ENCODE results near the gene PARD3B. TPM values are rescaled to one million over a fixed set of nuclear protein-coding genes. Genes with fewer than 3 reads are reported as not detected.

PARD3B gene
- total and polyA plus RNA-seq, 2 of the 8 experiments (the other 6 are each of a cell fraction or from before 2014, with no cell fraction given): 1.2 to 5.7 TPM

GRCh38 chr2:205495819-205496218, 950.5 kb downstream of the PARD3B start:
- Histone ChIP-seq H3K27ac (ENCODE audit: low read depth, low read length) (no peak overlapping the region), H2BK12ac (ENCODE audit: low read depth, low read length) (no peak overlapping the region), H2BK5ac (ENCODE audit: low read depth, low read length) (no peak overlapping the region), H2BK120ac (replicated peaks; ENCODE audit: low read depth, low read length) (no peak overlapping the region), H4K5ac (ENCODE audit: insufficient read length, low read depth, low read length) (no peak overlapping the region), H3K4me1 (replicated peaks in 1 of 4; ENCODE audit: control insufficient read depth in 3 of 4, insufficient read depth in 4 of 4, low read length in 3 of 4) (no peaks in the 10 kb centered on the region; a peak in 1 of 7 replicates), H3K23ac (ENCODE audit: insufficient read length) (no peak overlapping the region), H2BK20ac (ENCODE audit: low read length) (no peak overlapping the region), H3K9me3 (ENCODE audit: insufficient read depth in 2 of 2, low read depth in 1 of 2, low read length in 1 of 2) (peaks cover 0 to 4% of the 10 kb centered on the region in 2 experiments; a peak in 1 of 4 replicates), H3K56ac (replicated peaks; ENCODE audit: insufficient read length, low read depth, low read length) (no peak overlapping the region), H3K18ac (ENCODE audit: extremely low read depth, low read length) (no peak overlapping the region), H3K36me3 (ENCODE audit: control insufficient read depth in 2 of 4, insufficient read depth in 4 of 4, low read length in 3 of 4) (no peaks in the 10 kb centered on the region; a peak in 1 of 8 replicates), H3K79me1 (ENCODE audit: low read depth, low read length) (no peaks in the 10 kb centered on the region), H3K79me2 (ENCODE audit: control insufficient read depth in 1 of 2, insufficient read depth in 2 of 2, low read length in 2 of 2) (no peaks in the 10 kb centered on the region), H2AK5ac (ENCODE audit: low read depth, low read length) (no peak overlapping the region), H3K4ac (replicated peaks; ENCODE audit: insufficient read length, low read depth, low read length) (no peak overlapping the region), H4K8ac (ENCODE audit: extremely low read depth, insufficient read depth, low read length) (no peak overlapping the region), H4K20me1 (replicated peaks in 1 of 2; ENCODE audit: control insufficient read depth in 1 of 2, insufficient read depth in 2 of 2, low read length in 2 of 2) (peaks cover 0 to 1% of the 10 kb centered on the region in 2 experiments), H3K9ac (replicated peaks in 1 of 4; ENCODE audit: extremely low read depth in 1 of 4, low read depth in 3 of 4, low read length in 3 of 4) (no peak overlapping the region), H4K91ac (replicated peaks; ENCODE audit: insufficient read length, low read length) (no peak overlapping the region), H3K4me3 (ENCODE audit: extremely low read depth in 1 of 4, insufficient read depth in 2 of 4, low read depth in 3 of 4, low read length in 4 of 4) (no peak overlapping the region), H2AFZ (ENCODE audit: low read length) (no peak overlapping the region), H2BK15ac (ENCODE audit: low read length) (no peak overlapping the region), H3K4me2 (ENCODE audit: insufficient read depth in 1 of 2, low read depth in 2 of 2, low read length in 2 of 2) (no peak overlapping the region), H3K27me3 (replicated peaks in 1 of 4; ENCODE audit: control insufficient read depth in 3 of 4, extremely low read depth in 1 of 4, insufficient read depth in 3 of 4, low read length in 3 of 4) (no peaks in the 10 kb centered on the region), H3K23me2 (ENCODE audit: low read depth, low read length) (no peaks in the 10 kb centered on the region), H3K14ac (ENCODE audit: insufficient read length) (no peak overlapping the region)
- ChIA-PET POLR2A (ENCODE audit: partially characterized antibody) (interaction anchor here (0.7 kb wide), 1 partner anchor 40 kb away, joined by 3 read pairs; no protein-coding TSS in a partner anchor), CTCF (ENCODE audit: partially characterized antibody) (interaction anchor here (0.6 to 1.7 kb wide), 3 partner anchors 14 to 20 kb away, joined by 3 to 5 read pairs (median 3); no protein-coding TSS in a partner anchor)
- 0 out of 2 replicates have a peak, but pooled peaks have one; percentile 29 for TF ChIP-seq JUND (IDR thresholded peaks at IDR 0.05; ENCODE audit: low read length)
- no peak for TF ChIP-seq SIN3A (conservative IDR thresholded peaks at IDR 0.05 in 1 of 2, IDR thresholded peaks at IDR 0.05 in 1 of 2; ENCODE audit: low read depth in 1 of 2, low read length in 2 of 2)
- TF ChIP-seq ZNF274 (IDR thresholded peaks at IDR 0.05; ENCODE audit: borderline replicate concordance, extremely low read depth, low read length): no peak
- FAIRE-seq (no peak), DNase-seq (ENCODE audit: low read depth in 1 of 2, low spot score in 2 of 2) (no peak)
- WGBS, 2 experiments (ENCODE audit: extremely low coverage in 1 of 2, insufficient coverage in 1 of 2, insufficient read length in 1 of 2, insufficient replicate concordance in 2 of 2, low coverage in 1 of 2, low lambda C conversion rate in 2 of 2, missing lambda C conversion rate in 1 of 2): 81% methylated on average over 1 of the region's 1 CpG; no CpG with 5 or more reads in 1 of the 2 experiments

All from H1 (cell line).